HCT116 (cell line): Measurements from ENCODE around the gene TEX2. TPM values are rescaled to one million over a fixed set of nuclear protein-coding genes. Genes with fewer than 3 reads are reported as not detected.

Experiments
- ATAC-seq: fragments of 200-7000 bp; cut with Tn5 transposase; 2 replicates; pipeline ENCODE4 v1.9.1; 2020; ENCODE audit warnings: mild to moderate bottlenecking, moderate library complexity
- BruUV-seq: library from RNA; stranded (reverse); fragments of 400-500 nt; replicated peaks from 2 replicates; lab custom pipeline; 2021; lab: Mats Ljungman, UMichigan
- CTCF ChIA-PET: fragments of 300-600 bp; sonication (Branson Sonifier 250); formaldehyde crosslinking; loops from one replicate; lab custom pipeline; 2021; ENCODE audit warnings: antibody characterized with exemption; lab: Charles Lee
- POLR2A ChIA-PET: fragments of 300-600, 350-600 bp; sonication (Branson Sonifier 250); formaldehyde crosslinking; loops from one replicate; lab custom pipeline; 2021; ENCODE audit warnings: antibody characterized with exemption; lab: Charles Lee
- RAD21 ChIA-PET, 2 experiments: fragments of 300-600 bp; sonication (Branson Sonifier 250); formaldehyde crosslinking; loops; one replicate each; lab custom pipeline; 2023; ENCODE audit warnings: low total read pairs in 2 of 2; ENCODE audit not compliant: uncharacterized antibody in 2 of 2, unreplicated experiment in 2 of 2, low non-redundant PET in 1 of 2; lab: Charles Lee
- DNase-seq: peaks from one replicate; pipeline ENCODE4 v3.0.0-alpha.2; 2010; ENCODE audit warnings: low read depth, low spot score
- H2AFZ ChIP-seq: fragments of 200-600 bp; shearing (Covaris generic), sonication (generic); 2 replicates; pipeline ENCODE4 v1.6.1; 2017; ENCODE audit warnings: low read depth, mixed run types, mixed read lengths, antibody characterized with exemption, low read length; ENCODE audit not compliant: poor library complexity, severe bottlenecking
- H3K27ac ChIP-seq: 2 replicates; pipeline ENCODE4 v1.5.1; 2012; ENCODE audit warnings: low read depth, low read length
- H3K27me3 ChIP-seq: fragments of 200-600 bp; sonication (generic); 2 replicates; pipeline ENCODE4 v1.6.1; 2016; ENCODE audit warnings: mixed run types, low read length, mixed read lengths; ENCODE audit not compliant: insufficient read depth
- H3K36me3 ChIP-seq, 2 experiments: fragments of 200-500 bp in 1 of 2; fragments of 200-600 bp in 1 of 2; sonication (Bioruptor generic) in 1 of 2; sonication (generic) in 1 of 2; 2 replicates each; pipeline versions ENCODE4 v1.5.1 to v1.6.1; 2014 to 2016; ENCODE audit warnings: low read length in 2 of 2, inconsistent platforms in 1 of 2, mixed read lengths in 1 of 2, mixed run types in 1 of 2; ENCODE audit not compliant: insufficient read depth in 2 of 2, control insufficient read depth in 1 of 2
- H3K4me1 ChIP-seq, 2 experiments: fragments of 200-600 bp in 1 of 2; sonication (generic) in 1 of 2; 2 replicates each; pipeline versions ENCODE4 v1.5.1 to v1.6.1; 2012 to 2017; ENCODE audit warnings: low read length in 2 of 2, inconsistent platforms in 1 of 2, mild to moderate bottlenecking in 1 of 2, mixed read lengths in 1 of 2, mixed run types in 1 of 2, moderate library complexity in 1 of 2; ENCODE audit not compliant: insufficient read depth in 2 of 2, control insufficient read depth in 1 of 2
- H3K4me2 ChIP-seq: fragments of 200-600 bp; sonication (generic); 2 replicates; pipeline ENCODE4 v1.6.1; 2017; ENCODE audit warnings: mixed run types, low read length, mixed read lengths
- H3K4me3 ChIP-seq, 2 experiments: fragments of 200-600 bp in 1 of 2; sonication (generic) in 1 of 2; replicated peaks in 1 of 2; 2 replicates each; pipeline ENCODE4 v1.5.1; 2011 to 2016; ENCODE audit warnings: low read length in 2 of 2, control low read depth in 1 of 2, low read depth in 1 of 2, mild to moderate bottlenecking in 1 of 2, mixed read lengths in 1 of 2, mixed run types in 1 of 2
- H3K79me2 ChIP-seq: fragments of 200-600 bp; sonication (generic); 2 replicates; pipeline ENCODE4 v1.6.1; 2017; ENCODE audit warnings: mild to moderate bottlenecking, mixed run types, low read length, moderate library complexity, mixed read lengths; ENCODE audit not compliant: insufficient read depth
- H3K9ac ChIP-seq: fragments of 200-600 bp; sonication (generic); 2 replicates; pipeline ENCODE4 v1.6.1; 2016; ENCODE audit warnings: low read length, mixed read lengths
- H3K9me2 ChIP-seq: fragments of 200-600 bp; sonication (generic), shearing (Covaris generic); 2 replicates; pipeline ENCODE4 v1.6.1; 2017; ENCODE audit warnings: mixed run types, mild to moderate bottlenecking, moderate library complexity; ENCODE audit not compliant: insufficient read depth
- H3K9me3 ChIP-seq, 2 experiments: fragments of 200-500 bp in 1 of 2; fragments of 200-600 bp in 1 of 2; sonication (Bioruptor generic) in 1 of 2; sonication (generic) in 1 of 2; 2 replicates each; pipeline ENCODE4 v1.6.1; 2014 to 2017; ENCODE audit warnings: low read length in 2 of 2, mixed read lengths in 2 of 2, inconsistent platforms in 1 of 2, low read depth in 1 of 2, mild to moderate bottlenecking in 1 of 2, mixed run types in 1 of 2, moderate library complexity in 1 of 2; ENCODE audit not compliant: control insufficient read depth in 1 of 2, insufficient read depth in 1 of 2
- H4K20me1 ChIP-seq: fragments of 200-600 bp; sonication (generic), shearing (Covaris generic); 2 replicates; pipeline ENCODE4 v1.6.1; 2017; ENCODE audit warnings: mixed run types, mild to moderate bottlenecking, moderate library complexity; ENCODE audit not compliant: insufficient read depth
- CBX3 ChIP-seq: IDR thresholded peaks from 2 replicates; pipeline ENCODE4 v1.6.1; 2012; ENCODE audit warnings: low read depth
- CEBPB ChIP-seq: IDR thresholded peaks from 2 replicates; pipeline ENCODE4 v1.6.1; 2012; ENCODE audit warnings: low read depth
- EGR1 ChIP-seq: IDR thresholded peaks from 2 replicates; pipeline ENCODE4 v1.6.1; 2012; ENCODE audit warnings: low read depth
- ELF1 ChIP-seq: IDR thresholded peaks from 2 replicates; pipeline ENCODE4 v1.6.1; 2012; ENCODE audit warnings: low read depth, borderline replicate concordance
- EZH2 ChIP-seq: fragments of 200-600 bp; sonication (generic); IDR thresholded peaks from 2 replicates; pipeline ENCODE4 v1.6.1; 2017; ENCODE audit warnings: antibody characterized with exemption, mixed run types
- EZH2phosphoT487 ChIP-seq: fragments of 200-600 bp; IDR thresholded peaks from 2 replicates; pipeline ENCODE4 v1.6.1; 2018; ENCODE audit warnings: antibody characterized with exemption, borderline replicate concordance
- JUND ChIP-seq: IDR thresholded peaks from 2 replicates; pipeline ENCODE4 v1.6.1; 2012
- POLR2A ChIP-seq: IDR thresholded peaks from 2 replicates; pipeline ENCODE4 v1.7.0; 2011; ENCODE audit warnings: borderline replicate concordance; ENCODE audit not compliant: insufficient read depth, insufficient read length; ENCODE audit errors: extremely low read depth
- POLR2AphosphoS5 ChIP-seq: IDR thresholded peaks from 2 replicates; pipeline ENCODE4 v1.6.1; 2011; ENCODE audit warnings: mild to moderate bottlenecking, low read depth, low read length, moderate library complexity
- SIN3A ChIP-seq: IDR thresholded peaks from 2 replicates; pipeline ENCODE4 v1.6.1; 2012; ENCODE audit warnings: low read depth
- SP1 ChIP-seq: IDR thresholded peaks from 2 replicates; pipeline ENCODE4 v1.6.1; 2012; ENCODE audit warnings: low read depth
- YY1 ChIP-seq: IDR thresholded peaks from 2 replicates; pipeline ENCODE4 v1.6.1; 2011; ENCODE audit warnings: low read length, low read depth, moderate library complexity, mild to moderate bottlenecking; ENCODE audit not compliant: insufficient replicate concordance; ENCODE audit errors: extremely low read depth
- intact Hi-C: fragments of 100-400 bp; cut with micrococcal nuclease; formaldehyde crosslinking; loops from 2 replicates; pipeline ENCODE4 v1.10.0; 2022
- total RNA-seq: library from RNA; stranded (reverse); gene quantifications from one replicate; pipeline ENCODE4 v1.2.1, GENCODE V29; 2021; ENCODE audit not compliant: unreplicated experiment
- TF ChIP-seq, protein P1 (sequence below): IDR thresholded peaks from 2 replicates; pipeline ENCODE4 v1.6.1; 2012
- TF ChIP-seq, protein P2 (sequence below): IDR thresholded peaks from 2 replicates; pipeline ENCODE4 v1.6.1; 2012

The TEX2 gene
- total RNA-seq, 1 experiment from 2014 or later: 24.6 TPM

DNA sequence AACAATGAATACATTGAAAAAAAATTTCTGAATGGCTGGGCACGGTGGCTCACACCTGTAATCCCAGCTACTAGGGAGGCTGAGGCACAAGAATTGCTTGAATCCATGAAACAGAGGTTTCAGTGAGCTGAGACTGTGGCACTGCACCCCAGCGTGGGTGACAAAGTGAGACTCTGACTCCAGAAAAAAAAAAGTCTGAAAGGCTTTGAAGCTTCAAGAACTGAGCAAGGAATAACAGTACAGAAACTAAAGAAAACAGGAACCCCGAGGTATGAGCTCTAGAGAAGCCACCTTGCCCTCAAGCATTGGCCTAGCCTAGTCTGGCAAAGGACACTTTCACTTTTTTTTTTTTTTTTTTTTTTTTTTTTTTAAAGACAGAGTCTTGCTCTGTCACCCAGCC, 45.0 kb downstream of the TEX2 start:
- Histone ChIP-seq H3K27me3 (no peaks in the 10 kb centered on the region), H3K4me3 (no peak overlapping the region), H3K9me3 (no peaks in the 10 kb centered on the region), H3K4me1 (peaks cover 4 to 10% of the 10 kb centered on the region in 2 experiments; a peak in 2 of 4 replicates), H3K79me2 (peaks cover 10% of the 10 kb centered on the region), H2AFZ (no peak overlapping the region), H3K4me2 (no peak overlapping the region), H3K9me2 (no peaks in the 10 kb centered on the region), H3K27ac (no peak overlapping the region), H3K36me3 (no peaks in the 10 kb centered on the region), H3K9ac (no peak overlapping the region), H4K20me1 (no peaks in the 10 kb centered on the region)
- ATAC-seq (no peak), DNase-seq (no peak)
- intact Hi-C loops: no loop called here
- ChIA-PET CTCF (interaction anchor here (1.0 kb wide), 1 partner anchor 16 kb away, joined by 3 read pairs; no protein-coding TSS in a partner anchor), RAD21 (no interaction called here), POLR2A (interaction anchor here (0.7 kb wide), 2 partner anchors 19 to 431 kb away, joined by 3 read pairs; no protein-coding TSS in a partner anchor)
- TF ChIP-seq POLR2AphosphoS5: no peak
- TF ChIP-seq YY1: no peak
- no peak for TF ChIP-seq JUND
- no peak for TF ChIP-seq EGR1
- no peak for TF ChIP-seq SP1
- no peak for TF ChIP-seq SIN3A
- TF ChIP-seq ELF1: no peak
- TF ChIP-seq, protein P1, sequence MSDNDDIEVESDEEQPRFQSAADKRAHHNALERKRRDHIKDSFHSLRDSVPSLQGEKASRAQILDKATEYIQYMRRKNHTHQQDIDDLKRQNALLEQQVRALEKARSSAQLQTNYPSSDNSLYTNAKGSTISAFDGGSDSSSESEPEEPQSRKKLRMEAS: no peak
- TF ChIP-seq, protein P2, sequence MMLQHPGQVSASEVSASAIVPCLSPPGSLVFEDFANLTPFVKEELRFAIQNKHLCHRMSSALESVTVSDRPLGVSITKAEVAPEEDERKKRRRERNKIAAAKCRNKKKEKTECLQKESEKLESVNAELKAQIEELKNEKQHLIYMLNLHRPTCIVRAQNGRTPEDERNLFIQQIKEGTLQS: no peak
- TF ChIP-seq CEBPB: no peak
- no peak for TF ChIP-seq EZH2
- no peak for TF ChIP-seq EZH2phosphoT487
- no peak for TF ChIP-seq POLR2A
- no peak for TF ChIP-seq CBX3
- no TSS peak for BruUV-seq
